HepG2 (cell line): ENCODE data around the gene AKIRIN1. TPM values are rescaled to one million over a fixed set of nuclear protein-coding genes. Genes with fewer than 3 reads are reported as not detected.

Experiments used
- ATAD3A ChIP-seq: sonication (generic); formaldehyde crosslinking; IDR thresholded peaks from 2 replicates; pipeline ENCODE4 v1.4.0; 2020; ENCODE audit warnings: missing genetic modification reagents
- CREM ChIP-seq, 2 experiments: sonication (generic) in 1 of 2; formaldehyde crosslinking in 1 of 2; IDR thresholded peaks; 2 replicates each; pipeline versions ENCODE4 v1.4.0 to v1.6.1; 2016 to 2020; ENCODE audit warnings: antibody characterized with exemption in 1 of 2, mild to moderate bottlenecking in 1 of 2, missing genetic modification reagents in 1 of 2
- ETV5 ChIP-seq: IDR thresholded peaks from 2 replicates; pipeline ENCODE4 v1.6.1; 2018; ENCODE audit warnings: missing biosample characterization, missing genetic modification reagents, inconsistent platforms, borderline replicate concordance
- IRX3 ChIP-seq: sonication (generic); formaldehyde crosslinking; IDR thresholded peaks from 2 replicates; pipeline ENCODE4 v1.8.1; 2023; ENCODE audit warnings: mild to moderate bottlenecking, low read depth, missing genetic modification reagents, borderline replicate concordance
- MED1 ChIP-seq: sonication (generic); formaldehyde crosslinking; IDR thresholded peaks from 2 replicates; pipeline ENCODE4 v1.4.0; 2020; ENCODE audit warnings: missing genetic modification reagents
- NFIC ChIP-seq: IDR thresholded peaks from 2 replicates; pipeline ENCODE4 v1.6.1; 2012; ENCODE audit warnings: mild to moderate bottlenecking, low read length, inconsistent platforms
- NR2C2 ChIP-seq: sonication (generic); formaldehyde crosslinking; IDR thresholded peaks from 2 replicates; pipeline ENCODE4 v1.4.0; 2020; ENCODE audit warnings: missing genetic modification reagents, mild to moderate bottlenecking, moderate library complexity, borderline replicate concordance
- PAX8 ChIP-seq: sonication (generic); formaldehyde crosslinking; IDR thresholded peaks from 2 replicates; pipeline ENCODE4 v1.8.0; 2022; ENCODE audit warnings: mild to moderate bottlenecking, missing genetic modification reagents, borderline replicate concordance
- RFX3 ChIP-seq: IDR thresholded peaks from 2 replicates; pipeline ENCODE4 v1.6.1; 2016; ENCODE audit warnings: missing biosample characterization, missing genetic modification reagents
- SALL1 ChIP-seq: sonication (generic); formaldehyde crosslinking; IDR thresholded peaks from 2 replicates; pipeline ENCODE4 v1.8.0; 2022; ENCODE audit warnings: mild to moderate bottlenecking, missing genetic modification reagents
- SMC3 ChIP-seq: IDR thresholded peaks from 2 replicates; pipeline ENCODE4 v1.6.1; 2011; ENCODE audit warnings: low read length, improper control_type of control experiment
- ZNF160 ChIP-seq: sonication (generic); formaldehyde crosslinking; IDR thresholded peaks from 2 replicates; pipeline ENCODE4 v1.8.0; 2022; ENCODE audit warnings: mild to moderate bottlenecking, inconsistent platforms, missing genetic modification reagents
- ZNF264 ChIP-seq: sonication (generic); formaldehyde crosslinking; IDR thresholded peaks from 2 replicates; pipeline ENCODE4 v1.4.0; 2020; ENCODE audit warnings: missing genetic modification reagents
- ZNF33B ChIP-seq: sonication (generic); formaldehyde crosslinking; IDR thresholded peaks from 2 replicates; pipeline ENCODE4 v1.5.1; 2020; ENCODE audit warnings: mild to moderate bottlenecking, missing genetic modification reagents
- polyA plus RNA-seq, 8 experiments: library from polyadenylated mRNA; depleted of rRNA in 3 of 8; stranded (reverse) in 7 of 8; unstranded in 1 of 8; fragments of >200 nt; fragmentation: Illumina TruSeq in 4 of 8; extraction: Trizol in 4 of 8; gene quantifications; 2 replicates each; pipeline versions ENCODE4 v1.2.1 to v1.2.3, GENCODE V29; 2011 to 2016; ENCODE audit warnings: low read depth in 4 of 8, missing spikeins in 1 of 8, mixed read lengths in 1 of 8; ENCODE audit not compliant: insufficient read depth in 1 of 8
- total RNA-seq, 5 experiments: library from RNA; depleted of rRNA; stranded (reverse); fragments of >200 nt; fragmentation: Illumina TruSeq; extraction: Trizol; gene quantifications; 2 replicates each; pipeline ENCODE4 v1.2.3, GENCODE V29; 2016; ENCODE audit warnings: low read depth in 1 of 5
- TF ChIP-seq, protein P1 (sequence below), 2 experiments: fragments of 450-650 bp in 1 of 2; sonication (generic) in 1 of 2; formaldehyde crosslinking in 1 of 2; IDR thresholded peaks; 2 replicates each; pipeline versions ENCODE4 v1.6.1 to v1.8.0; 2016 to 2022; ENCODE audit warnings: antibody characterized with exemption in 1 of 2, mild to moderate bottlenecking in 1 of 2, missing genetic modification reagents in 1 of 2
- TF ChIP-seq, protein P2 (sequence below): sonication (generic); formaldehyde crosslinking; IDR thresholded peaks from 2 replicates; pipeline ENCODE4 v1.5.1; 2020; ENCODE audit warnings: missing genetic modification reagents, mild to moderate bottlenecking, borderline replicate concordance
- TF ChIP-seq, protein P3 (sequence below): sonication (generic); formaldehyde crosslinking; IDR thresholded peaks from 2 replicates; pipeline ENCODE4 v1.5.0; 2020; ENCODE audit warnings: missing genetic modification reagents

AKIRIN1 gene
- total and polyA plus RNA-seq, 2 of the 13 experiments (the other 11 are each of a cell fraction or from before 2014, with no cell fraction given) = 123 to 157 TPM

DNA sequence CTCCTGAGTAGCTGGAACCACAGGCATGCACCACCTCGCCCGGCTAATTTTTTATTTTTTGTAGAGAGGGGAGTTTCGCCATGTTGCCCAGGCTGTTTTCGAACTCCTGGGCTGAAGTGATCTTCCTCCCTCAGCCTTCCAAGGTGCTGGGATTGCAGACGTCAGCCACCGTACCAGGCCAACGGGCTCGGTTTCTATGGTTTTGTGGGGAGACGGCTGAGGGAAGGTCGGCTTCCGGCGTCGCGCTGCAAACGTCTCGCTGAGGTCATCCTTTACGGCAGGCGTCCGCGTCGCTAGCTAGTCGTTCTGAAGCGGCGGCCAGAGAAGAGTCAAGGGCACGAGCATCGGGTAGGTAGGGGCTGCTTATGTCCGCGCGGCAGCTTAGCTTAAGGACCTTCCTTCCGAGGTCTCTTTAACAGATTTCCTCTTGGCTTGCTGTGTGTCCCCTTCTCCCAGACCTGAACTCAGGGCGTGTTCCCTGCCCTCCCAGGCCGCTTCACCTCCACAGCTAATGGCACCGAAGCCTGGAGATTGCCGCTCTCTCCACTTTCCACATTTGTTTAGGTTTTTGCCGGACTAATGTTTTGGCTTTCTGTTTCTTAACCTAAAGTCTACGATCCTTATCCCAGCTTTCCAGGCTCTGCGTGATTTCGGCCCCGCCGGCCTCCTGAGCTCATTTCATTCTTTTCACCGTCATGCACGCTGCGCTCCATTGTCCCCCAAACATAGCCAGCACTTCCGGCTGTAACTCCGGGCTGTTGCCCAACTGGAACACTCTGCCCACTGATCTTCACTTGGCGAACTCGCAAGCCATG lies 35.2 kb downstream of the AKIRIN1 start, which contains the start of gene NDUFS5 (continued):
- TF ChIP-seq, protein P1, sequence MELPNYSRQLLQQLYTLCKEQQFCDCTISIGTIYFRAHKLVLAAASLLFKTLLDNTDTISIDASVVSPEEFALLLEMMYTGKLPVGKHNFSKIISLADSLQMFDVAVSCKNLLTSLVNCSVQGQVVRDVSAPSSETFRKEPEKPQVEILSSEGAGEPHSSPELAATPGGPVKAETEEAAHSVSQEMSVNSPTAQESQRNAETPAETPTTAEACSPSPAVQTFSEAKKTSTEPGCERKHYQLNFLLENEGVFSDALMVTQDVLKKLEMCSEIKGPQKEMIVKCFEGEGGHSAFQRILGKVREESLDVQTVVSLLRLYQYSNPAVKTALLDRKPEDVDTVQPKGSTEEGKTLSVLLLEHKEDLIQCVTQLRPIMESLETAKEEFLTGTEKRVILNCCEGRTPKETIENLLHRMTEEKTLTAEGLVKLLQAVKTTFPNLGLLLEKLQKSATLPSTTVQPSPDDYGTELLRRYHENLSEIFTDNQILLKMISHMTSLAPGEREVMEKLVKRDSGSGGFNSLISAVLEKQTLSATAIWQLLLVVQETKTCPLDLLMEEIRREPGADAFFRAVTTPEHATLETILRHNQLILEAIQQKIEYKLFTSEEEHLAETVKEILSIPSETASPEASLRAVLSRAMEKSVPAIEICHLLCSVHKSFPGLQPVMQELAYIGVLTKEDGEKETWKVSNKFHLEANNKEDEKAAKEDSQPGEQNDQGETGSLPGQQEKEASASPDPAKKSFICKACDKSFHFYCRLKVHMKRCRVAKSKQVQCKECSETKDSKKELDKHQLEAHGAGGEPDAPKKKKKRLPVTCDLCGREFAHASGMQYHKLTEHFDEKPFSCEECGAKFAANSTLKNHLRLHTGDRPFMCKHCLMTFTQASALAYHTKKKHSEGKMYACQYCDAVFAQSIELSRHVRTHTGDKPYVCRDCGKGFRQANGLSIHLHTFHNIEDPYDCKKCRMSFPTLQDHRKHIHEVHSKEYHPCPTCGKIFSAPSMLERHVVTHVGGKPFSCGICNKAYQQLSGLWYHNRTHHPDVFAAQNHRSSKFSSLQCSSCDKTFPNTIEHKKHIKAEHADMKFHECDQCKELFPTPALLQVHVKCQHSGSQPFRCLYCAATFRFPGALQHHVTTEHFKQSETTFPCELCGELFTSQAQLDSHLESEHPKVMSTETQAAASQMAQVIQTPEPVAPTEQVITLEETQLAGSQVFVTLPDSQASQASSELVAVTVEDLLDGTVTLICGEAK (IDR thresholded peaks at IDR 0.05) = no peak
- TF ChIP-seq, protein P1 (CRISPR knock-in tag; IDR thresholded peaks at IDR 0.05) = peak; percentile 38; the same call in 1 of the 2 replicates
- TF ChIP-seq ETV5 (peak; percentile 85), ZNF264 (CRISPR knock-in tag) (peak; percentile 68; the same call in 1 of the 2 replicates), MED1 (peak; percentile 47), CREM (IDR thresholded peaks at IDR 0.05) (peak; percentile 91), CREM (CRISPR knock-in tag; IDR thresholded peaks at IDR 0.05) (no peak), SALL1 (peak; percentile 61), ATAD3A (no peak), IRX3 (CRISPR knock-in tag) (no peak), ZNF160 (CRISPR knock-in tag) (no peak), RFX3 (peak; percentile 50; the same call in 1 of the 2 replicates), ZNF33B (CRISPR knock-in tag) (no peak), SMC3 (no peak), NR2C2 (CRISPR knock-in tag) (peak; percentile 64; the same call in 1 of the 2 replicates), PAX8 (no peak), NFIC (no peak)
- TF ChIP-seq, protein P2, sequence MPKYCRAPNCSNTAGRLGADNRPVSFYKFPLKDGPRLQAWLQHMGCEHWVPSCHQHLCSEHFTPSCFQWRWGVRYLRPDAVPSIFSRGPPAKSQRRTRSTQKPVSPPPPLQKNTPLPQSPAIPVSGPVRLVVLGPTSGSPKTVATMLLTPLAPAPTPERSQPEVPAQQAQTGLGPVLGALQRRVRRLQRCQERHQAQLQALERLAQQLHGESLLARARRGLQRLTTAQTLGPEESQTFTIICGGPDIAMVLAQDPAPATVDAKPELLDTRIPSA (CRISPR knock-in tag) = no peak
- TF ChIP-seq, protein P3, sequence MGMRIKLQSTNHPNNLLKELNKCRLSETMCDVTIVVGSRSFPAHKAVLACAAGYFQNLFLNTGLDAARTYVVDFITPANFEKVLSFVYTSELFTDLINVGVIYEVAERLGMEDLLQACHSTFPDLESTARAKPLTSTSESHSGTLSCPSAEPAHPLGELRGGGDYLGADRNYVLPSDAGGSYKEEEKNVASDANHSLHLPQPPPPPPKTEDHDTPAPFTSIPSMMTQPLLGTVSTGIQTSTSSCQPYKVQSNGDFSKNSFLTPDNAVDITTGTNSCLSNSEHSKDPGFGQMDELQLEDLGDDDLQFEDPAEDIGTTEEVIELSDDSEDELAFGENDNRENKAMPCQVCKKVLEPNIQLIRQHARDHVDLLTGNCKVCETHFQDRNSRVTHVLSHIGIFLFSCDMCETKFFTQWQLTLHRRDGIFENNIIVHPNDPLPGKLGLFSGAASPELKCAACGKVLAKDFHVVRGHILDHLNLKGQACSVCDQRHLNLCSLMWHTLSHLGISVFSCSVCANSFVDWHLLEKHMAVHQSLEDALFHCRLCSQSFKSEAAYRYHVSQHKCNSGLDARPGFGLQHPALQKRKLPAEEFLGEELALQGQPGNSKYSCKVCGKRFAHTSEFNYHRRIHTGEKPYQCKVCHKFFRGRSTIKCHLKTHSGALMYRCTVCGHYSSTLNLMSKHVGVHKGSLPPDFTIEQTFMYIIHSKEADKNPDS = no peak
